GM19351 (cell line): ENCODE results near the gene SHB.
A peak's percentile ranks its signal among the peaks of the same experiment; 100 is the strongest.

Experiments used
- ATAC-seq: cut with Tn5 transposase; IDR thresholded peaks from one replicate; pipeline ENCODE4 v1.9.1; 2021; ENCODE audit warnings: mild to moderate bottlenecking, moderate library complexity; ENCODE audit not compliant: unreplicated experiment

Gene SHB

GRCh38 chr9:38068701-38069628 lies at the start of gene SHB:
SHB (minus strand) TSS chr9:38069227; CDS start chr9:38068645, 582 bp downstream.
- ATAC-seq = peak; percentile 53

GRCh38 chr9:38117651-38118050 lies 48.6 kb upstream of the SHB start:
- ATAC-seq = no peak

- ATAC-seq = no peak
Measured at GRCh38 chr9:38114905-38115304, 45.9 kb upstream of the SHB start.

DNA sequence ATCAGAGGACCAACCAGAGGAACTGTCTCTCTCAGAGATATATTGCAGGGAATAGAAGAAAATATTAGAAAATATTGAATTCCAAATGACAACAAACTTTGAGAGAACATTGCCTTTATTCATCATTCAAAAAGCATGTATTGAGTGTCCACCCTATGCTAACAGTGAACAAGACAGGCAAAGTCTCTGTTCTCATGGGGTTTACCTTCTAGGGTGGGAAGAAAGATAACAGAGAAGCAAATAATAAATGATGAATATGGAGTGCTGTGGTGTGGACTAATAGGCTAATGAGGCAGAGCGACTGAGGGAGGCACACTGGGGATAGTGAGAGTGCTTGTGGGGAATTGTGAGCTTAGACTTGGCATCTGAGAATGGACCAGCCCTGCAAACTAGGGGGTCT lies 43.4 kb upstream of the SHB start:
- ATAC-seq = no peak

- no peak for ATAC-seq
Measured at GRCh38 chr9:38112049-38112448, 43.0 kb upstream of the SHB start.

DNA sequence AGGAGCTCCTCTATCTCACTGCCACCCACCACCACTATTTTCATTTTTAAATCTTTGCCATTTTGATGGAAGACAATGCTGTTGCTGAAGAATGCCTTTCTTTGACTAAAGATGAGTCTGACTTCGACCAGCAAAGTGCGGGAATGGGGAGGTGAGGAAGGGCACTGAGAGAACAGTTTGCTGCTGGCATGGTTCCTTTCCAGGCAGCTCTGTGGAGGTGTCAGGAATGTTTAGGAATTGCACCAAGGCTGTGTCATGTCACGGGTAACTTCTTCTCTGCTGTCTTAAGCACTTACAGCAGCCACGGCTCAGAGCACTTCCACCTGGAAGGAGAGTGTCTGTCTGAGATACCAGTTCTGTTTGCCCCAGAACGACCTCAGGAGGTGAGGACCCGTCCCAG lies 41.4 kb upstream of the SHB start:
- no peak for ATAC-seq

- no peak for ATAC-seq
Measured at GRCh38 chr9:38109601-38110000, 40.6 kb upstream of the SHB start.

DNA sequence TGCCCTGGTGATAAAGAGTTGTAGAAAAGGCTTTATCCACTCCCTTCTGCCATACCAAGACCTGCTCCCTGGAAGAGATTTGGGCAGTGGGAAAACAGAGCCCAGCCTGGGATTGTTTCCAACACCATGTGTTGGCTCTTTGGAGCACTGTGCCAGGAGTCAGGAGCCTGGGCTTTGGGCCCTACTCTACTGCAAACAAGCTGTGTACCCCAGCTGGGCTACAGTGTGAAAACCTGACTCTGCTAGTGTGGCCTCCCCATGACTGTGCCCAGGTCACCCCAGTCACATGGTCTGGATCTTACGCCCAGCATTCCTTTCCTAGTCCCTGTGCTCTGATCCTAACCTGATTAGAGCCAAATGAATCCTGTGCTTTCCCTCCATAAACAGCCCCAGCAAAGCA lies 39.3 kb upstream of the SHB start:
- ATAC-seq = no peak

GRCh38 chr9:38107811-38108304 lies 38.8 kb upstream of the SHB start:
- no peak for ATAC-seq

GRCh38 chr9:38107405-38107804 lies 38.4 kb upstream of the SHB start:
- no peak for ATAC-seq

DNA sequence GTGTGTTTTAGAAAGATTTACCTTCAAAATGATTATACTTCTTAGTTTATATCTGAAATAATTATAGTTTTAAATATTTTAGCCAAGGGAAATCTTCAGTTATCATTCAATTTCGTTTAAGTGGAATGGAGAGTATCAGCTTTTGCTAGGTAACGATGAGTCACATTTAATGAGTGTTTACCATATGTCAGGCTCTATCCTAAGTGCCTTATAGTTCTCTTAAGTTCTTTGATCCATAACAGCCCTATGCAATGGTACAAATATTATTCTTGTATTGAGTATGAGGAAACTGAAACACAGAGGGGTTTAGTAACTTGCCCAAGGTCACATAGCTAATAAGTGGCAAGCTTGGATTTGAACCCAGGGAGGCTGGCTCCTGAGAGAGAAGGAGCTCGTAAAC lies 37.5 kb upstream of the SHB start:
- no peak for ATAC-seq

DNA sequence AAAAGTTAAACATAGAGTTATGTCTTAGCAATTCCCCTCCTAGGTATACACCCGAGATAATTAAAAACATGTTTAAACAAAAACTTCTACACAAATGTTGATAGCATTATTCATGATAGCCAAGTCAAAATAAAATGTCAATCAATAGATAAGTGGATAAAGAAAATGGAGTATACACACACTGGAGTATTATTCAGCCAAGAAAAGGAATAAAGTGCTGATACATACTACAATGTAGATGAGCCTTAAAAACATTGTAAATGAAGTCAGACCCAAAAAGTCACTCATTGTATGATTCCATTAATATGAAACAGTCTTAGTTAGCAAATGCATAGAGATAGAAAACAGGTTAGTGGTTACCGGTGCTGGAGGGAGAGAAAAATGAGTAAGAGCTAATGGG lies 34.3 kb upstream of the SHB start:
- no peak for ATAC-seq

DNA sequence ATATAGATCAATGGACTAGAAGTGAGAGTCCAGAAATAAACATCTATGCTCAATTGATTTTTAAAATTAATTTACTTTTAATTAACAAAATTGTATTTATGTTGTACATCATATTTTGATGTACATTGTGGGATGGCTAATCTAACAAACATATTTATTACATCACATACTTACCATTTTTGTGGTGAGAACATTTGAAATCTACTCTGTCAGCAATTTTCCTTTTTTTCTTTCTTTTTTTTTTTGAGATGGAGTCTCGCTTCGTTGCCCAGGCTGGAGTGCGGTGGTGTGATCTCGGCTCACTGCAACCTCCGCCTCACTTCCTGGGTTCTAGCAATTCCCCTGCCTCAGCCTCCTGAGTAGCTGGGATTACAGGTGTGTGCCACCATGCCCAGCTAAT lies 32.4 kb upstream of the SHB start:
- ATAC-seq = no peak

DNA sequence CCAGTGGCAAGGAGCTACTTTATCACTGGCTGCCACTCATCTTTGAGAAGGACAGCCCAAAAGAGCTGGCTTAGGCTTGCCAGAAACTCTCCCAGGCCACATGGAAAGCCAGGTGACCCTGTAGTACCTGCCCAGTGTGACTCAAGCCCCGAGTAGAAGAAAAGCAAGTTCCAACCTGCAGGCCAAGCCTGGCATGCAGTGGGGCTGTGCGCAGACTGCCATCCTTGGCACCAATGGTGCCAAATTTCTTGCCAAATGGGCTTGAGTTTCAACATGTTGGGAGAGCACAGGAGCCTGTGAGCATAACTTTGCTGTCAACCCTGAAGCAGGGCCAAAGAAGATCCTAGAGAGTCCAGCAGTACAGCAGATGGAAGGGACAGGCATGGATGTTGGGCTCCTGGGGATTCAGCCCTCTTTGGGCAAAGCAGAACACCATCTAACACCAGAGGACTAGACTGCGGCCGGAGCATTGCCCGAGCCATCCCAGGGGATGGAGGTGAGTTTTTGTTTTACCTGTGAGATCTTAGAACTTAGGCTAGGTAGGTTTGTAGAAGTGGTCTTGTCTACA lies 27.3 kb upstream of the SHB start:
- no peak for ATAC-seq

GRCh38 chr9:38094165-38094564 lies 25.1 kb upstream of the SHB start:
- no peak for ATAC-seq

DNA sequence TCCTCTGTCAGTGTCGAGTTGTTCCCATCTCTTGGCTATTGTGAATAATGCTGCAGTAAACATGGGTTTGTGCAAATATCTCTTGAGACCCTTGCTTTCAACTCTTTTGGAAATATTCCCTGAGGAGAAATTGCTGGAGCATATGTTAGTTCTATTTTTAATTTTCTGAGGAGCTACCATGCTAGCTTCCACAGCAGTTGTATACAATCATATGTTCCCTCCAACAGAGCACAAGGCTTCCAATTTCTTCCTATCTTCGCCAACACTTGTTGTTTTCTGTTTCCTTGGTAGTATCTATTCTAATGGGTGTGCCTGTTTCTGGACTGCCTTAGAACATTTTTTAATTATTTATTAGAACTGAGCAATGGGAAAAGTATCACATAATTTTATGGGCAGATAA lies 23.6 kb upstream of the SHB start:
- no peak for ATAC-seq

GRCh38 chr9:38092200-38092524 lies 23.1 kb upstream of the SHB start:
- no peak for ATAC-seq

GRCh38 chr9:38091310-38092199 lies 22.5 kb upstream of the SHB start:
- ATAC-seq = peak; percentile 52

GRCh38 chr9:38090170-38090569 lies 21.1 kb upstream of the SHB start:
- no peak for ATAC-seq

GRCh38 chr9:38089387-38090165 lies 20.5 kb upstream of the SHB start:
- ATAC-seq = no peak
